Measurements from ENCODE around the gene ACSF3.

Gene ACSF3

GRCh38 chr16:89149386-89149785, 55.7 kb downstream of the ACSF3 start:
- DNase-seq: no peak

- no peak for DNase-seq
These were observed 56.6 kb downstream of the ACSF3 start for GRCh38 chr16:89150090-89150835.

- DNase-seq: no peak
These were observed 57.3 kb downstream of the ACSF3 start for GRCh38 chr16:89150981-89151380.

GRCh38 chr16:89152831-89153700, 59.4 kb downstream of the ACSF3 start:
- no peak for DNase-seq

GRCh38 chr16:89153848-89154271, 60.2 kb downstream of the ACSF3 start:
- no peak for DNase-seq

- no peak for DNase-seq
These were observed 60.9 kb downstream of the ACSF3 start for GRCh38 chr16:89154390-89155183.

GRCh38 chr16:89155184-89155679, 61.6 kb downstream of the ACSF3 start:
- peak; percentile 48 for DNase-seq

- DNase-seq: no peak
These were observed 62.4 kb downstream of the ACSF3 start for GRCh38 chr16:89155851-89156739.

GRCh38 chr16:89156740-89157645, 63.3 kb downstream of the ACSF3 start:
- no peak for DNase-seq

- DNase-seq: no peak
These were observed 64.1 kb downstream of the ACSF3 start for GRCh38 chr16:89157778-89158177.

GRCh38 chr16:89159066-89159849, 65.6 kb downstream of the ACSF3 start:
- no peak for DNase-seq

GRCh38 chr16:89159850-89160354, 66.2 kb downstream of the ACSF3 start:
- no peak for DNase-seq

- no peak for DNase-seq
These were observed 67.5 kb downstream of the ACSF3 start for GRCh38 chr16:89160977-89161701.

GRCh38 chr16:89161763-89162713, 68.4 kb downstream of the ACSF3 start:
- DNase-seq: no peak

- no peak for DNase-seq
These were observed 69.6 kb downstream of the ACSF3 start for GRCh38 chr16:89163297-89163696.

GRCh38 chr16:89164436-89164835, 70.8 kb downstream of the ACSF3 start:
- no peak for DNase-seq

GRCh38 chr16:89164847-89165680, 71.4 kb downstream of the ACSF3 start:
- no peak for DNase-seq
